Activated CD8-positive, alpha-beta memory T cell treated with anti-CD3 and anti-CD28 coated beads, Interleukin-2, amount 50 U/mL, for 48 hours (primary cell): ENCODE measurements around the gene RAB27A.
"Not testable (repeated sequence)": the region's sequence is repeated elsewhere in the genome, so short reads cannot be mapped to it uniquely, and the experiment has no call there.

Experiments
- DNase-seq: peaks from one replicate; pipeline ENCODE4 v3.0.0-alpha.2; 2020

RAB27A gene

DNA sequence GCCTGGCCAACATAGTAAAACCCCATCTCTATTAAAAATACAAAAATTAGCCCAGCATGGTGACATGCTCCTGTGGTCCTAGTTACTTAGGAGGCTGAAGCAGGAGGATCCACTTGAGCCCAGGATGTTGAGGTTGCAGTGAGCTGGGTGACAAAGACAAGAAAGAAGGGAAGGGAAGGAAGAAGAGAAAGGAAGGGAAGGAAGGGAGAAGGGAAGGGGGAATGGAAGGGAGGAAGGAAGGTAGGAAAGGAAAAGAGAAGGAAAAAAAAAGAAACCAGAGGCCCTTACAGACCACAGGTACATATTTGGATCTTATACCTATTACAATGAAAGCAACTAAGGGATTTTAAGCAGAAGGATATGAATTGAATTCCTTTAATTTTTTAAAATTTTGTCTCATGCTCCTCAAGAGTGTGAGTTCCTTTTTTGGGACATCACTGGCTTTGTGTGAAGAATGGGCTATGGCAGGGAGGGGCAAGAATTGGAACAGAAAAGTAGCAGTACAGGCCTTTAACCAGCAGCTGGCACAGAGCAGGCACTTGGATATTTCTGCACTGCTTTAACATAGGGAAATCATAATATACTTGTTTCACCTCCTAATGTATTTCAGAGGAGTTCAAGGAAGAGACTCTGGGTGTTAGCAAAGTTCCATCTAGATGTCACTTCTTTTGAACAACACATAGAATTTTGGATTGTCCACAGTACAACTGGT, 7.9 kb downstream of the RAB27A start:
- DNase-seq = no peak

GRCh38 chr15:55280589-55280988, 9.0 kb downstream of the RAB27A start:
- not testable (repeated sequence) for DNase-seq

GRCh38 chr15:55279746-55280351, 9.8 kb downstream of the RAB27A start:
- no peak for DNase-seq

DNA sequence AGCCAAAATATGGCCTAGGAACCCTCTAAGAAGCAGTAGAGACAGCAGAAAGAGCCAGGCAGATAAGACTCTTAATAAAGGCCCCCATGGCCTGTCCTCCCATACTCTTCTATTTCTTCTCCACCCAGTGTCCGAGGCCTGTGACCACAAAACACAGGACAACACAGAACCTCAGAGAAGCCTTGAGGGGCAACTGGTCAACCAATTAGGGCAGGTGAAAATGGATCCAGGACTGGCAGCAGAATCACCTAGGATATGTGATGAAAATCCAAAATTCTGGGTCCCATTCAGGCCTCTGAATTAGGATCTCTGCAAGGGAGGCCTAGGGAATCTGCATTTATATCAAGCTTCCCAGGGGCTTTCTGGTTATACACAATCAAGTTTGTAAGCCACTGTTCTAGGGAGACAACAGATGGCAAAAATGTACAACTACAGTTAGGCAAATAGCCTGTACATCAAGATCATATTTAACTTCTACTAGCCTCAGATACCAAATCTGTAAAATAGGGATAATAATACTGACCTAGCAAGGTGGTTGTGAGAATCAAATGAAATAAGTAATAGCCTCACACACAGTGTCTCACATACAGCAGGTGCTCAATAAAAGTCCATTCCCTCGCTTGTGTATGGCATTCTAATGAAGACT, 10.4 kb downstream of the RAB27A start:
- DNase-seq = no peak

DNA sequence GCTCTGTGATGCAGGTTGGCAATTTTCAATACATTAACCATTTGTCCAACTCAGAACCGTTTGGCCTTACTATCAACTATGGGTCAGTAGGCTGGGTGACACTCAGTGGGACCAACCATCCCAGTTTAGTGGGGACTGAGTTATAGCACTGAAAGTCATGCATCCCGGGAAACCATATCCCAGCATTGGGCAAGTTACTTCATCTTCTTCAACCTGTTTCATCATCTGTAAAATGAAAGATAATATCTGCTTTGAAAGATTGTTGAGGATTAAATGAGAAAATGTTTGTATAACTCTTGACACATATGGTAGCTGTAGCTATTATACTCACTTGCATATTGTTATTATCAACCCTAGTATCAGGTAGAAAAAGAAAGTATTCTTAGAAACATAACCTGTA, 11.9 kb downstream of the RAB27A start:
- no peak for DNase-seq

- no peak for DNase-seq
Observed at GRCh38 chr15:55277116-55277564, 12.5 kb downstream of the RAB27A start.

- no peak for DNase-seq
Observed at GRCh38 chr15:55276324-55276723, 13.3 kb downstream of the RAB27A start.

GRCh38 chr15:55270291-55270690, 19.3 kb downstream of the RAB27A start:
- no peak for DNase-seq

DNA sequence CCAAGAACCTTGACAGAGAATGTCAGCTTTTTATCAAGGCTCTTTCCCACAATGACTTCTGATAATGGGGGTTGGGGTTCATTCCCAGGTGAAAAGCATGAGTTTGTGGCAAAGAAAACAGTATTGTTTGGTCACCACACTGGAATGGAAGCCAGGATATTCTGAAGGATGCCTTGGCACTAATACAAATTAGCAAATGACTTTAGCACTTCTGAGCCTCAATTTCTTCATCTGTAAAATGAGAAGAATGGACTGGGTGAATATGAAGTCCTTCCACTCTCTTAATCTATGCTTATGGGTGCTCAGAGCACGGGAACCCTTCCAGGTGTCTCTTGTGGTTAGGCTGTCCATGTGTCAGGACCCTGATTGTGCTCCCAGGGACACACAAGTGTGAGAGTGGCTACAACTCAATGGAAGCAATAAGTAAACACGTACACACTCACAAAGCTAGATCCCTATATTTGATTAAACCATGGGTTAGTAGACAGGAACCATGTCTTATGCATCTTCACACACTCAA, 21.4 kb downstream of the RAB27A start:
- DNase-seq = no peak

DNA sequence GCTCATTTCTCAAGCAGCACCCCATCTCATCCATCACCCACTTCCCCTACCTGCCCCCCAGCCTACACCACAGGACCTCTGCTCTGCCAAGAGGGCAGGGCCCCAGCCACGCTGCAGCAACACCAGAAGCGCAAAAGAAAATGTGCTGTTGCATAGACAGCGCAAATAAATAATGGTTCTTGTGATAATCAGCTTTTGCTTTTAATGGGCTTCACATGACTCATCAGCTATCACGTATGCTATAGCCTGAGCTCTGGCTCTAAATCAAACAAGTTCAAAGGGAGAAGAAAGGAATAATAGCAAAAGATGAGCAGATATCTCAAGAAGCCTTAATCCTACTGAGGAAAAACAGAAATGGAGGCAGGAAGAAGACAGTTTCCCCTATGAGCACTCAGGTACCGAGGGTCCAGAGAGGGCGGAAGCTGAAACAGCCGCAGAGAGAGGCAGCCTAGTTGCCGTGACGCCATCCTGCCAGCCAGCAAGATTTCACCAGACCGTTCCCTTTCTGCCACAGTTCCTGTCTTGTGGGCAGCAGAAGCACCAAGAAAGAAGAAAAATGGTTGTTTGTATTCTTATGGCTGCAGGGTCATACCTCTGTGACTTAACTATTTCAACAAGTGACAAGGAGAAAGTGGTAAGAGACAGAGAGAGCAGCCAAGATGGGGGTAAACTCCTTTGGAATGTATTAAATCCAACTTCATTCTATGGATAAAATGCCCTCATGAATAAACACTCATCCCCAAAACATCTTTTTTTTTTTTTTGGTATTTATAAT, 22.0 kb downstream of the RAB27A start:
- DNase-seq = peak; percentile 81

GRCh38 chr15:55266547-55266946, 23.1 kb downstream of the RAB27A start:
- DNase-seq = no peak

DNA sequence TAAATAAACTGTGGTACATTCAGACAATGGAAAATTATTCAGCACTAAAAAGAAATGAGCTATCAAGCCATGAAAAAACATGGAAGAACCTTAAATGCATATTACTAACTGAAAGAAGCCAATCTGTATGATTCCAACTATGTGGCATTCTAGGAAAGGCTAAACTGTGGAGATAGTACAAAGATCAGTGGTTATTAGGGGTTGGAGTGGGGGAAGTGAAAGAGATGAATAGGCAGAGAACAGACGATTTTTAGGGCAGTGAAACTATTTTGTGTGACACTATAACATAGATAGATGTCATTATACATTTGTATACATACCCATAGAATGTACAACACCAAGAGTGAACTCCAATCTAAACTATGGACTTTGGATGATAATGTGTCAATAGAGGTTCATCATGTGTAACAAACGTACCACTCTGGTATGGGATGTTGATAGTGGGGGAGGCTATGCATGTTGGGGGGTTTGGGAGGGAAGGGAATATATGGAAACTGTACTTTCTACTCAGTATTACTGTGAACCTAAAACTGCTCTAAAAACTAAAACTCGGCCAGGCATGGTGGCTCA, 29.0 kb downstream of the RAB27A start:
- DNase-seq = no peak

DNA sequence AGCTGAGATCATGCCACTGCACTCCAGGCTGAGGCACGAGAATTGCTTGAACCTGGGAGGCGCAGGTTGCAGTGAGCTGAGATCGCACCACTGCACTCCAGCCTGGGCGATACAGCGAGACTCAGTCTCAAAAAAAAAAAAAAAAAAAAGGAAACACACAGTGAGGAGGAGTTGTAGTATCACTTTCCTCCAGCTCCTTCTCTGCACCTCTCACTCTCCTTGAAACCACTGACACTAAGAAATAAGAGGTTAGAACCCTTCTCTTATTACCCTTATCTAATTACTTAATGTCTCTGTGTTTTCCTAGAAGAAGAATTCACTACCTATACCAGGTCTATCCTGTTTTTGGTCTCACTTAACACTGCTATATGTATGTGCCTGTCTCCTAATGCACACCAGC, 31.7 kb downstream of the RAB27A start:
- DNase-seq = no peak

GRCh38 chr15:55257012-55257670, 32.5 kb downstream of the RAB27A start:
- DNase-seq = no peak

DNA sequence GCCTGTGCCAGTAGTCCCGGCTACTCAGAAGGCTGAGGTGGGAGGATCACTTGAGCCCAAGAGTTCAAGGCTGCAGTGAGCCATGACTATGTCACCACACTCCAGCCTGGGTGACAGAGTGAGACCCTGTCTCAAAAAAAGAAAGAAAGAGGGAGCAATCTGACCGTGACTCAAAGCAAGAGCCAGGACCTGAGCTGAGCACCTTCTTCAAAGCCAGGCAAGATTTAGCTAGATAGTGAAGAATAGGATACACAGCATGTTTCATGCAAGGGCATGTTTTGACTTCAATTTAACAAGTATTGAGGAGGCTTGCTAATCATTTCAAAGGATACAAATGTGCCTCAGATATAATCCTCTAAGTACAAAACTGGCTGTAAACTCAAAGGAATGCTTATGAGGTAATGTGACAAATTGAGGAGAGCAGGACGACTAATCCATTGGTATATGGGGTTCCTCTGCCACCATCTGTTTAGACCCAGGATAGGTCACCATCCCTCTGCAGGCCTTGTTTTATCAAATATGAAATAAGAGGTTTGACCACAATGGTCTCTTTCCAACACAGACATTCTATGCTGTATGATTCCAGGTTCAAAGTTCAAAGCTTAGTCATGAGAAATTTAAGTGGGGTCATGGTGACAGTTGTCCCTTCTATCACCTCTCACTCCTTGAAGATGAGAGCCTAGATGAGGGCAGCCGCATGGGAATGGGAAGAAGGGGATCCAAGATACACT, 33.2 kb downstream of the RAB27A start:
- DNase-seq = no peak

DNA sequence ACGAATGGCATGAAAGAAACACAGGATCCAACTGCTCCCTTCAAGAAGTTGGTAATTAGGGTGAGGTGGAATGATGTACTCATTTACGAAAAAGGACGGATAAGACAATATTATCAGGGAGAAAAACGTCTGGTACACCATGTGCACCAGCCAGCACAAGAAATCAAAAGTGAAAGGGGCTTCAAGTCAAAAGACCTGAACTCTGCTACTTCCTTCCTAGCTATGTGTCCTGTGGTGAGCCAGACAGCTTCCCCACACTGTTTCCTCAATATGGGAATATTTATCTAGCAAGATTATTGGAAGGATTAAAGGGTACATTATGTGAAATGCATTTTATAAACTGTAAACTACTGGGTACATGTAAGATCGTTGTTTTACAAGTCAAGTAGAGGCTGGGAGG, 33.9 kb downstream of the RAB27A start:
- no peak for DNase-seq

DNA sequence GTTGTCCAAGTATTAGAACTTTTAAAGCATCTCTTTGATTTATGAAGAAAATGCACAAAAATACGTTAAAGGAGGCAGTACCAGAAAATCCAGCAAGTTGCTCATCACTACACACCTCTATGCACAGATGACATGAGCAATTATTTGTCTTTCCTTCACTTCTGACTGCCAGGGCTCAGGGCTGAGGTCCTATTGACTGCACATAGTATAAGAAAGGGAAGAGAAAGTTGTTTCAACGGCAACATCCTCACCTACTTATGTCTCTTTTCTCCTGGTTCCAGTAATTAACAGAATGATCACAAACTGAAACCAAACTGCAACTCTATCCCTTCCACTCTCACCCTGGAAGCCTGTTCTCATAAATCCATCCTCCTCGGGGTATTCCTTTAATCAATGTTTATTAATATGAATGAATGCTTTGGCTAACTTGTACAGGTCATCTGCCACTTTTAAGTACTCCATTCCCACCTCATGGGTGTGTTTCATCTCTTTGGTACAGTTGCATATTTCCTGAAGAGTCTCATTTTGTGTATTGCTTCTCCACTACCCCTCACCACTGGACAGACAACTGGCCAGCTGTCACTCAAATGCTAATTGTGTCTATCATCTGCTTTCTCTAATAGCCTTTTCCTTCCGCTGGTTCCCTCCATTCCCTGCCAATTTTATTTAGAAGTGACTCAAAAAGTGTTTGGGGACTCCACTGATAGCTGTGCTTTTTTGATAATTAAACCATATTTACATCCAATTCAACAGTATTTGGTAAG, 34.5 kb downstream of the RAB27A start:
- DNase-seq = no peak

DNA sequence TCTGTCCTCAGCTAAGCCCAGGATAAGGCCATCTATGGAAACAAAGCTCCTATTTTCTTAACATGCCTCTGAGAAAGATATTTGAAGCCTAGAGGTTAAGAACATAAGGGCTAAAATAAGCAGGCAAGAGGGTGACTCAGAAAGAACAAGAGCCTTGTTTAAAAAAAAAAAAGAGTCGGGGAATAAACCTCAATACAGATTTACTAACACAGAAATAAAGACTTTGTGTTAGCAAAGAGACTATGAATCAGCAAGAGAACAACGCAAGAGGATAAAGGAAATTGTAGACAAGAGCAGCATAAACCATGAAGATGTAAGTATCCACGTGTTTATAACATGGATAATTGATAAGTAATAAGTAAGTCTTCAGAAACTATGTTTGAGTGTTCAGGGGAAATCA, 36.0 kb downstream of the RAB27A start:
- DNase-seq = no peak

- DNase-seq = not testable (repeated sequence)
Observed at GRCh38 chr15:55252201-55252600, 37.4 kb downstream of the RAB27A start.

DNA sequence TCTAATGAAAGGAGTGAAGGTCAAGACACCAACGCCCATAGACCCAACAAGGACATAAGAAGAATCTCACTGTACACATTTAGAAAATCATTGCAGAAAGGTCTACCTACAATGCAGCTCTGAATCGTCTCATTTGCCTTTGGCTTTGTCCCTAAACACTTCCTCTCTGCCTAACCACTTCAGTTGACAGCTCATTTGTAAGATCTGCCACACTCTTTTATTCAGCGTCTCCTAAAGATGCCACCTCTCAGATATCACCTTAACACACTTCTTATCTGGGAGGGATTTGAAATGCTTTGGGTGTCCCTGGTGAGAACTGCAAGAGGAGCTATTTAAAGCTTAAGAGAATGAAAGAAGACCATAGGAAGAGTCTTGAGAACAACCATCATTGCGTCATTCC, 38.7 kb downstream of the RAB27A start:
- no peak for DNase-seq

DNA sequence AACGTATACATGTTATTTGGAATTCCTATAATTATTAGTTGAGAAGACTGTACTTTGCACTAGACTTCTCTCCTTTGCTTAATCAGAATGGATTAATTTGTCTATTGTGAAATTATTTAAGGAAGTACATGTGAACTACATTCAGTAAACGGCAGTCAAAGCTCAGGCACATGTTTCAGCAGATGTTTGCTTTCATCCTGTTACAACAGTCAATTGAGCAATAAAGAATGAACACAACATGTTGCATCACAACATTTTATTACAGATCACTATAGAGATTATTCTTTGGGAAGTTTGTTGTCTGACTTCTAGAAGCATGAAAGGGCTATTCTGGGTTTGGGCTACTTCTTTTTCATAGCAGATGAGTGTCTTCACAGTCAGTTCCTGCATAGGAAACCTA, 39.2 kb downstream of the RAB27A start:
- DNase-seq = no peak
